HepG2 (cell line): ENCODE measurements around the gene TTC38. TPM values are rescaled to one million over a fixed set of nuclear protein-coding genes. Genes with fewer than 3 reads are reported as not detected.

Experiments
- BRF2 ChIP-seq: sonication (generic); formaldehyde crosslinking; IDR thresholded peaks from 2 replicates; pipeline ENCODE4 v1.8.1; 2022; ENCODE audit warnings: mild to moderate bottlenecking, missing genetic modification reagents
- GPN1 ChIP-seq: sonication (generic); formaldehyde crosslinking; IDR thresholded peaks from 2 replicates; pipeline ENCODE4 v1.5.1; 2020; ENCODE audit warnings: missing genetic modification reagents, borderline replicate concordance
- POGZ ChIP-seq: sonication (generic); formaldehyde crosslinking; IDR thresholded peaks from 2 replicates; pipeline ENCODE4 v1.4.0; 2020; ENCODE audit warnings: mild to moderate bottlenecking, missing genetic modification reagents
- ZNF136 ChIP-seq: sonication (generic); formaldehyde crosslinking; IDR thresholded peaks from 2 replicates; pipeline ENCODE4 v1.8.1; 2022; ENCODE audit warnings: low read depth, mild to moderate bottlenecking, moderate library complexity, missing genetic modification reagents
- ZNF280D ChIP-seq: sonication (generic); formaldehyde crosslinking; IDR thresholded peaks from 2 replicates; pipeline ENCODE4 v1.5.1; 2020; ENCODE audit warnings: mild to moderate bottlenecking, missing genetic modification reagents
- ZNF318 ChIP-seq: sonication (generic); formaldehyde crosslinking; IDR thresholded peaks from 2 replicates; pipeline ENCODE4 v1.4.0; 2020; ENCODE audit warnings: mild to moderate bottlenecking, missing genetic modification reagents
- ZNF629 ChIP-seq: sonication (generic); formaldehyde crosslinking; conservative IDR thresholded peaks from 2 replicates; pipeline ENCODE4 v1.5.0; 2020; ENCODE audit warnings: missing genetic modification reagents
- ZNF761 ChIP-seq: sonication (generic); formaldehyde crosslinking; conservative IDR thresholded peaks from 2 replicates; pipeline ENCODE4 v1.4.0; 2020; ENCODE audit warnings: mild to moderate bottlenecking, missing genetic modification reagents
- ZNF788 ChIP-seq: sonication (generic); formaldehyde crosslinking; IDR thresholded peaks from 2 replicates; pipeline ENCODE4 v1.5.0; 2020; ENCODE audit warnings: mild to moderate bottlenecking, missing genetic modification reagents, borderline replicate concordance
- polyA plus RNA-seq, 8 experiments: library from polyadenylated mRNA; depleted of rRNA in 3 of 8; stranded (reverse) in 7 of 8; unstranded in 1 of 8; fragments of >200 nt; fragmentation: Illumina TruSeq in 4 of 8; extraction: Trizol in 4 of 8; gene quantifications; 2 replicates each; pipeline versions ENCODE4 v1.2.1 to v1.2.3, GENCODE V29; 2011 to 2016; ENCODE audit warnings: low read depth in 4 of 8, missing spikeins in 1 of 8, mixed read lengths in 1 of 8; ENCODE audit not compliant: insufficient read depth in 1 of 8
- total RNA-seq, 5 experiments: library from RNA; depleted of rRNA; stranded (reverse); fragments of >200 nt; fragmentation: Illumina TruSeq; extraction: Trizol; gene quantifications; 2 replicates each; pipeline ENCODE4 v1.2.3, GENCODE V29; 2016; ENCODE audit warnings: low read depth in 1 of 5

Gene TTC38
- total and polyA plus RNA-seq, 2 of the 13 experiments (the other 11 are each of a cell fraction or from before 2014, with no cell fraction given): 101 to 105 TPM

- TF ChIP-seq ZNF318 (CRISPR knock-in tag) (no peak), ZNF788 (CRISPR knock-in tag) (peak; percentile 76; the same call in 1 of the 2 replicates), POGZ (CRISPR knock-in tag) (no peak), ZNF136 (CRISPR knock-in tag) (0 out of 2 replicates have a peak, but pooled peaks have one; percentile 40), BRF2 (CRISPR knock-in tag) (0 out of 2 replicates have a peak, but pooled peaks have one; percentile 53), ZNF629 (CRISPR knock-in tag) (no peak), GPN1 (no peak), ZNF280D (CRISPR knock-in tag) (no peak; the same call in 1 of the 2 replicates), ZNF761 (CRISPR knock-in tag) (no peak)
Observed at GRCh38 chr22:46267431-46268279, at the start of gene TTC38 (continued).
